Lung microvascular endothelial cell (primary cell): ENCODE measurements around the gene SSBP3. TPM values are rescaled to one million over a fixed set of nuclear protein-coding genes. Genes with fewer than 3 reads are reported as not detected.

ENCODE experiments used
- DNase-seq, 2 donors: peaks; one replicate each; pipeline versions ENCODE4 v3.0.0 to v3.0.0-alpha.2; 2010; ENCODE audit warnings: low read depth in 2 of 2
- total RNA-seq: library from RNA; depleted of rRNA; stranded (reverse); fragments of >200 nt; gene quantifications from 2 replicates; pipeline ENCODE4 v1.2.1, GENCODE V29; 2014

SSBP3 gene
- total RNA-seq, 1 donor from 2014 or later: 10.3 TPM

GRCh38 chr1:54371942-54372275 lies 34.3 kb downstream of the SSBP3 start:
- DNase-seq: no peak

- no peak for DNase-seq
Observed at GRCh38 chr1:54371038-54371941, 34.9 kb downstream of the SSBP3 start.

- no peak for DNase-seq
Observed at GRCh38 chr1:54370287-54370989, 35.8 kb downstream of the SSBP3 start.

DNA sequence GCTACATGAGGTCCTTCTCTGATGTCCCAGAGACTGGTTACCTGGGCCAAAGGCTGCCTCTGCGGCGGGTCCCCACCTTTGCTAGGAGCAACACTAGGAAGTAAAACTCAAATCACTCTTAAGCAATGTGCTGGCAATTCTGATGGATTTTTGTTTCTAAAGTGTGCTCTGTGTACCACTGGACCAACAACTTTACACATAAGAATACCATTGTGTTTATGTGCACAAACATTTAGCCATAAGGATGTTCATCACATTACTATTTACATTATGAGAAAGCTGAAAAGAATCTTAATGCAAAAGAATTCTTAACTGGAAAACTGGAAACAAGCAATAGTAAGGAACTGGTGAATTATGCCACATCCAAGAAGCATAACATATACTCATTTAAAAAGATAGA lies 38.6 kb downstream of the SSBP3 start:
- DNase-seq: no peak

DNA sequence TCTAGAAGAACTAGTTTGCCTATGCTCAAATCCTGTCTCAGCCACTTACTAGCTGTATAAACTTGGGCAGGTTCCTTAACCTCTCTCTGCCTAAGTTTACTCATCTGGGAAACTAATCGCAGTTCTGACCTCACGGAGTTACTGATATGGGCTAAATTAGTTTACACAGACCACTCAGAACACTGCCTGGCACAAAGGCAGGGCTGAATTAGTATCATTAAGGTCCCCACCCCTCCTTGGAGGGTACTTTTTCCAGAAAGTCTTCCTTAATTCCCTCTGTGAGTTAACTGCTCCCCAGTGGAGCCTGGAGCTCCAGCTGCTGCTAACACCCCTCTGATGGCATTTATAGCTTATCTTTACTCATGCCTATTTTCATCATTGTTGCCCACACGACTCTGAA lies 40.3 kb downstream of the SSBP3 start:
- DNase-seq: no peak

DNA sequence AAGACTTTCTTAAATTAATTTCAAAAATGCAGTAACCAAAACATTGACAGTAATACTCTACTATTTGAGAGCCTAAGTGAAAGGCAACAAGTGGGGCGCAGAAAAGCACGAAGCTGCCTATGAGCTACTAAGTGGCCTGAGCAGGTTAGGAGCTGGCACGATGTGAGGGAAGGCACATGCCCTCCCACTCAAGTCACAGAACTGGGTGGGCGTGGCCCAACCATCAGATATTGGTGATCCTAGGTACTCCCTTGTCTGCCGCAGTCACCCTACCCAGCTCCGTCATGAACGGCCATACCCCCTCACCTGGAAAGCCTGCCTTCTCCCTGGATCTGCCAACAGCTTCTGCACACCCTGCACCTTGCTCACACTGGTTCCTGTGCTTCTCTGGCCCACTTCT lies 40.8 kb downstream of the SSBP3 start:
- no peak for DNase-seq

DNA sequence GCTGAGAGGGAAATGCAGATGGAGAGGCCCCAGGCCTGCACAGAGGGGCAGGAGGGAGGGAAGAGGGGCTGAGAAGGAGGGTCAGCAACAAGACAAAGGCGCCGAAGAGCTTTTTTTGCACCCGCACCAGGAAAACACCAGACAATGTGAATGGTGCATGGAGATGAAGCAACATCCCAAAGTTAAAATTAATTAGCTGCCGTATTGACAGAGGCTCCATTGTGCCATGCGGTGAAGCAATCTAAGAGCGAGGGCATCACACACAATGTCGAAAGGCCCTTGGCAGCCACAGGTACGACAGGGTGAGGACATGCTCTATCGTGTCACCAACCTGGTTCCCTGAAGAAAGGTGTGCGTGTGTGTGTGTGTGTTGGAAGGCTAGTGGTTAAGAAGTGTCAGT lies 41.2 kb downstream of the SSBP3 start:
- no peak for DNase-seq

GRCh38 chr1:54364582-54364981 lies 41.6 kb downstream of the SSBP3 start:
- DNase-seq: no peak

DNA sequence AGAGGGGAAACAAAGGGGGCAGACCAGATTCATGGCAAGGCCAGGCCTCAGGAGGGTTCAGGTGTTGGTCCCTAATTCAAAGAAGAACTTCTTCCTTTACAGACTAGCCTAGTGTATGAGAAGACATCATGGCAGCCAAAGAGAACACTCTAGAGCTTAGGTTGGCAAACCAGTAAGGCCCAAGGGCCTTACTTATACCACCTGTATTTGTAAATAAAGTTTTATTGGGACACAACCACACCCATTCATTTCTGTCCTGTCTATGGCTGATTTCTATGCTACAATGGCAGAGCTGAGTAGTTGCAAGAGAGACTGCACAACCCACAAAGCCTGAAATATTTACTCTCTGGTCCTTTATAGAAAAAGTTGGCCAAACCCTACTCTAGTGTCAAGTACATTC lies 42.3 kb downstream of the SSBP3 start:
- DNase-seq: no peak

DNA sequence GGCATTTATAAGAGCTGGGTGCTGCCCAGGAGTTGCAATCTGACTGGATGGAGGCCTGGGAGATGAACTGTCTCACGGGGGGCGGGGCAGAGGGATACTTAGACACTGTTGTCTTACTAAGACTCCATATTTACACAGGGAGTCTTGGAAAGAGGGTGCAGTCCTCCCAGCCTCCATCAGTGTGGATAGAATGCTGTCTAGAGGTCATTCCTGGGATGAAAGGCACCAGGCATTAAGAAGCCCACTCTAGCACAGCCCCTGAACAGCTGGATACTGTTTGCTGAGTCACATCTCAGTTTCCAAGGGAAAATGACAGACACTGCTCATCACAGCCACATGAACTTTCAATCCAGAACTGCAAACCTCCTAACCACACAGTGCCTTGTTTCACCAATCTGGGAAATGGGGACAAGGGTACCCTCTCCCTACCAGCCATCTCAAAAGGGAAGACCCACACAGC lies 43.3 kb downstream of the SSBP3 start:
- no peak for DNase-seq

DNA sequence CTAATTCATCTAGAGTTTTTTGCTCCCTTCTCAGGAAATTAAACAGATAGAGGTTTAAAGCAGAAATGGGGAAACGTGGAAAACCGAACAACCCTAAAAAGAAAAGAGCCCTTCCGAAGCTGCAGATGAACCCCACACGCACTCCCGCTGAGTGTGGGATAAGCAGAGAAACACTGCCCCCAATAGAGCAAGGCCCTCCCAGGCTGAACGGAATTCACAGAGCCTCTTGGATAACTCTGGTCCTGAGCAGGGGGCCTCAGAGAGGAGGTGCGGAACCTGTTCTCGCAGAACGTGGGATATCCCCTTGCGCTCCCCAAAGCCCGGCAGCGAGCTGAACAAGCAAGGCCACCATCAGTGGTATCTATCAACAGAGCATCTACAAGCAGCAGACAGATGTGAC lies 44.9 kb downstream of the SSBP3 start:
- no peak for DNase-seq

- DNase-seq: no peak
Observed at GRCh38 chr1:54360165-54361005, 45.8 kb downstream of the SSBP3 start.

GRCh38 chr1:54359393-54360162 lies 46.6 kb downstream of the SSBP3 start:
- no peak for DNase-seq

- DNase-seq: no peak
Observed at GRCh38 chr1:54358503-54359168, 47.6 kb downstream of the SSBP3 start.

DNA sequence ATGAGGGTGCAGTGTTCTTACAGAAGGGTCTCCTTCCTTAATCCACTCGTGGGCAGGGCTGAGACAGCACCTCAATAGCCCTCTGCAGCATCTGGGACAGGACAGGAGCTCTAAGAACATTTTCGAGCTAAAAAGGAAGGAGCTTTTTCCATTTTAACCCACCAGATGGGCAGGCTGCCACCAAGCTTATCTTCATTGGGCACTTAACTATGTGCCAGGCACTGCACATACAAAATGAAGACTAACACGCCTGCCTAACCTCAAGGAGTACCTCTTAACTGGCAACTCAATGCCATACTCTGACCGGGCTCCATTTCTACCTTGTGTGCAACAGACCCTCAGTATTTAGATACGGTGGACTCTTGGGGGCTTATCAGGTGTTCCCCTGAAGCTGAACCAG lies 48.2 kb downstream of the SSBP3 start:
- no peak for DNase-seq

DNA sequence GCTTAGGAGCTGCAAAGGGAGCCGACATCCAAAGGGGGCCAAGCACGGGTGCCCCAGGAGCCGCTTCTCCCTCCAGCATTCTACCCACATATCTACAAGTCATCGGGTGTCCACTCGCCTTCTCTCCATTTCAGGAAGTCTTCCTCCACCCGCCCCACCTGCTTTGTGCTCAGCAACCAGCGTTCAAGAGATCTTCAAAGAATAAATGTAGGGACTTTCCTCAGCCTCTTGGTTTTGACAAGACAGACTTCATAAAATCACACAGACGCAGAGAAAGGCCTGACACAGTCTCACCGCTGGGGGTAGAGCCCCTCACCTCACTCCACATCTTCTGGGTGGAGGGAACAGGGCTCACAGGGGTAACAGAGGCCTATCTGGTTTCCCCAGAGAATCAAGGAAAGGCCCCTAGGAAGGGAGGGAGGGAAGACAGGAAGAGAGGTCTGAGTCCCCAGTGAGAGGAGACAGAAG lies 49.5 kb downstream of the SSBP3 start:
- DNase-seq: no peak

- DNase-seq: peak in 1 of 2 donors; percentile 47
Observed at GRCh38 chr1:54355931-54356679, 50.1 kb downstream of the SSBP3 start.

GRCh38 chr1:54354899-54355298 lies 51.3 kb downstream of the SSBP3 start:
- peak; percentile 33 to 39 for DNase-seq

DNA sequence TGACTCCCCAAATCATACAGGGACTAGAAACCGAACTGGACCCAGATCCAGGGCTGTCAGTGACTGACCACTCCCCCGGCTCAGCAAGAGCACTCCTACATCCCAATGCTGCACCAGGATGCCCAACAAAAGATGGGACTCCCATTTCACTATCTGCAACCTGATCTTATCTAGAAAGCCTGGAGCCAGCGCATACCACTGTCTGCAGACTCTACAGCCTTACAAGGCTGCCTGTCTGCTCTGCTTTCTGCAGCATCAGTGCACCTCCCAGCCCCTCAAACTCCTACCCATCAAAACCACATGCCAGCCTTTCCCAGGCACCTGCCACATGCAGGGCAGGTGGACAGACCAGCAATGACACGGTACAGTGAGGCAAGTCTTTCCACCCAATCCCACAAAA lies 52.2 kb downstream of the SSBP3 start:
- DNase-seq: no peak

DNA sequence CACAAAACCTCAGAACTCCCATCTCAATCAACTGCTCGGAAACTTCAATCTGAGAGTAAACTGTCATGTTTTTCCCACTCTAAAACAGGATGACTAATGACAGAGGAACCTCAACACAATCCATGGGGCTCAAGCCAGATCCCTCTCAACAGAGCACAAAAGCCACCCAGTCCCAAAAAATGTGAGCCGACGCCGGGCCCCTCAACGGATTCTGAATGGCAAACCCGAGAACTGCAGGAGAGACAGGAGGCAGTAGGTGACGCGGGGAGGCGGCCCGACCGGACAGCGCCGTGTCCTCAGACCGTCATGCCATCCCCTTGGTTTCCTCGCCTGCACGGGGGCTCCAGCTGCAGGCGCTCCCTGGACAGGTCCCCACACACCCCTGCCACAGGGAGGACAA lies 53.4 kb downstream of the SSBP3 start:
- DNase-seq: no peak
